HEK293T (cell line): Measurements from ENCODE around the gene OVOL2.

Source experiments
- BHLHE40 ChIP-seq: fragments of 450-650 bp; IDR thresholded peaks from 2 replicates; pipeline ENCODE4 v1.6.1; 2016; ENCODE audit warnings: mild to moderate bottlenecking, moderate library complexity, borderline replicate concordance
- CTBP1 ChIP-seq: fragments of 450-650 bp; IDR thresholded peaks from 2 replicates; pipeline ENCODE4 v1.6.1; 2016; ENCODE audit warnings: borderline replicate concordance
- ELF4 ChIP-seq: fragments of 450-650 bp; IDR thresholded peaks from 2 replicates; pipeline ENCODE4 v1.6.1; 2017; ENCODE audit warnings: antibody characterized with exemption
- NFRKB ChIP-seq: fragments of 450-650 bp; IDR thresholded peaks from 2 replicates; pipeline ENCODE4 v1.6.1; 2016; ENCODE audit warnings: mild to moderate bottlenecking, moderate library complexity
- SP1 ChIP-seq: fragments of 450-650 bp; IDR thresholded peaks from 2 replicates; pipeline ENCODE4 v1.6.1; 2017
- SUZ12 ChIP-seq: fragments of 450-650 bp; IDR thresholded peaks from 2 replicates; pipeline ENCODE4 v1.6.1; 2016; ENCODE audit warnings: mild to moderate bottlenecking
- TF ChIP-seq, protein P1 (sequence below): fragments of 450-650 bp; IDR thresholded peaks from 2 replicates; pipeline ENCODE4 v1.6.1; 2016

DNA sequence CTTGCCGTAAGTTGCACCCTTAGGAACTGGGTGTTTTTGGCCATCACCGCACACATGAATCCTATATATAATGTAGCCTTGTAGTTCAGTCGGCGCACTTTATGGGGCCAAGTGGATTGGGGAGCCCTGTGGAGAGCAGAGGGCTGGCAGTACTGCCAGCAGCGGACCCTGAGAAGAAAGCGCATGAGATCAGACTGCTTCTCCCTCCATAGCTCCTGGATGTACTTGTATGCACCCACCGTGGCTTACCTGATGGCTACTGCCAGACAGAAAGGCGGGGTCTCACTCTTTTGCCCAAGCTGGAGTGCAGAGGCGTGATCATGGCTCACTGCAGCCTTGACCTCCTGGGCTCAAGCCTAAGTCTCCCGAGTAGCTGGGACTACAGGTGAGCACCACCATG lies 32.8 kb upstream of the OVOL2 start:
- TF ChIP-seq, protein P1, sequence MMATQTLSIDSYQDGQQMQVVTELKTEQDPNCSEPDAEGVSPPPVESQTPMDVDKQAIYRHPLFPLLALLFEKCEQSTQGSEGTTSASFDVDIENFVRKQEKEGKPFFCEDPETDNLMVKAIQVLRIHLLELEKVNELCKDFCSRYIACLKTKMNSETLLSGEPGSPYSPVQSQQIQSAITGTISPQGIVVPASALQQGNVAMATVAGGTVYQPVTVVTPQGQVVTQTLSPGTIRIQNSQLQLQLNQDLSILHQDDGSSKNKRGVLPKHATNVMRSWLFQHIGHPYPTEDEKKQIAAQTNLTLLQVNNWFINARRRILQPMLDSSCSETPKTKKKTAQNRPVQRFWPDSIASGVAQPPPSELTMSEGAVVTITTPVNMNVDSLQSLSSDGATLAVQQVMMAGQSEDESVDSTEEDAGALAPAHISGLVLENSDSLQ = no peak
- TF ChIP-seq BHLHE40 = no peak
- TF ChIP-seq NFRKB = no peak
- no peak for TF ChIP-seq SUZ12
- TF ChIP-seq CTBP1 = no peak
- no peak for TF ChIP-seq SP1
- TF ChIP-seq ELF4 = no peak
